Measurements from ENCODE around the gene PFKL.
A peak's percentile ranks its signal among the peaks of the same experiment; 100 is the strongest.

PFKL gene

DNA sequence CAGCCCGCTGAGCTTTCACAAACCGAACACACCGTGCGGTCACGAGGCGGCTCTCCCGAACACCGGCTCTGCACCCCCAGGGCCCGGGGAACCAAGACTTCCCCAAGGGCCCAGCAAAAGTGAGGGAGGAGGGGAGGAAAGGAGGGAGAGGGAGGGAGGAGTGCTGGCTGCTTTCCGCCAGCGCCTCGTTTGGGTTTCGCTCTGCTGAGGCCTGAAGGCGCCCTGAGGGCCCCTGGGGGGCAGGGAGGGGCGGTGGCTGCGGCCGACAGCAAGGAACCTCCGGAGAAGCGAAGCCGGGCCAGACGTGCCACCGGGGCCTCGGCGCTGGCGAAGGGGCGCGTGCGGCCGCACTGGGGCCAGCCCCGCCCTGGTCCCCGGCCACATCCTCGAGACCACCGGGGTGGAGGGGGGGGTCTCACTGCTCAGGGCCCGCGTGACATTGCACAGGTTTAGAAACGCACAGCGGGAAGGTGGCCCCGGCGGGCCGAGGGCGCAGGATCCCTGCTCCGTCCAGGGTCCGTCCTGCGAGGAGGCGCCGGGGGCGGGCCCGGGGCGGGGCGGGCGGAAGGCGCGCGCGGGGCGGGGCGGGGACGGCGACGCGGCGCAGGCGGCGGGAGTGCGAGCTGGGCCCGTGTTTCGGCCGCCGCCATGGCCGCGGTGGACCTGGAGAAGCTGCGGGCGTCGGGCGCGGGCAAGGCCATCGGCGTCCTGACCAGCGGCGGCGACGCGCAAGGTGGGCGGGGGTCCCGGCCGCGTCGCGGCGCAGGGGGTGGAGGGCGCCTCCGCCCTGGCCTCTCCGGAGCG, at the start of gene PFKL:
Gene PFKL, plus strand, starts transcription at position 596 of the 804 bp plus-strand sequence. Its CDS starts 53 bp downstream, at position 649.
- peak; percentile 20 for DNase-seq

- no peak for DNase-seq
These were observed 45.8 kb upstream of the PFKL start for GRCh38 chr21:44253832-44254710.

DNA sequence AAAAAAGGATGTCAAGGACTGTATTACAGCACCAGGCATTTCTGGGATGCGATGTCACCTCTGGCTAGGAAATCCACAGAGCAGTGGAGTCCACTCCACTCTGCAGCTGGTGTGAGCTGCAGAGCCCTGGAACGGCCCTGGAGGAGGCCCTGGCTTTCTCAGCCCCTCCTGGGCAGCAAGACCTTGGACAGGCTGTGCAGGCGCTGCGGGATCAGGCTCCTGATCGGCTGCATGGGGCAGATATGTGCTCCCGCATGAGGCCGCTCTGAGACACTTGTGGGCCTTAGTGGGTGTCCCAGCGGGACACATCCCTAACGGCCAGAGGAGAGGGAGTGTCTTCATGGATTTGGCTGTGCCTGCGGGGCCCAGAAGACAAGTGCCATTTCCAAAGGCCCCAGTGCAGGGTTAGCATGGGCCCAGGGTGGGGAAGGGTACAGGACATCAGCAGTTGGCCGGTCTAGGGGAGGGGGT, 44.3 kb upstream of the PFKL start:
- no peak for DNase-seq

DNA sequence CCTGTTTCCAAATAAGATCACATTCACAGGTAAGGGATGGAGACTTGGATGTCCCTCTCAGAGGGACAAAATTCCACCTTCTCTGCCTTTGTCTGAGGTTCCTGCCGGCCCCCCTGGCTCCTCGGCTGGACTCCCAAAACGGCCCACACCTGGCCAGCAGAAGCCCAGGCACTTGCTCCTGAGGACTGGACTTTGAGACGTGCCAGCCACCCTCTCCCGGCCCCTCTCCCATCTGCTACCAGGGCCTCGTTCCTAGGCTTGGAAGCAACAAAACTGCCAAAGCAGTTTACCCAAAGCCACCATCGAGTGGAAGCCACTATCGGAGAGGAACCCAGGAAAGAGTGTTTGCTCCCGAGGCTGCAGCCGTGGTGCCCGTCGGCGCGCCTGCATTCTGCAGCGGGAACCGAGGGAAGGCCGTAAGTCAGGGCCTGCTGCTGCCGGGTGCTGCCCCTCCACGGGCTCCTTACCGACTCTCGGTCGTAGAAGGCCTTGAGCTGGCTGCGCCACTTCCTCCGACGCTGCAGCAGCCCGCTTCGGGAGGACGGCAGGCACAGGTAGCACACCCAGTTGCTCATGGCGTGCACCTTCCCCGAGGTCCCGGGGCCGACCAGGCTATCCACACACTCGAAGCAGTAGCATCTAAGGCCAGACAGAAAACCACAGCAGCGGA, 41.7 kb upstream of the PFKL start:
- no peak for DNase-seq

GRCh38 chr21:44259082-44259705, 40.7 kb upstream of the PFKL start:
- DNase-seq: no peak

DNA sequence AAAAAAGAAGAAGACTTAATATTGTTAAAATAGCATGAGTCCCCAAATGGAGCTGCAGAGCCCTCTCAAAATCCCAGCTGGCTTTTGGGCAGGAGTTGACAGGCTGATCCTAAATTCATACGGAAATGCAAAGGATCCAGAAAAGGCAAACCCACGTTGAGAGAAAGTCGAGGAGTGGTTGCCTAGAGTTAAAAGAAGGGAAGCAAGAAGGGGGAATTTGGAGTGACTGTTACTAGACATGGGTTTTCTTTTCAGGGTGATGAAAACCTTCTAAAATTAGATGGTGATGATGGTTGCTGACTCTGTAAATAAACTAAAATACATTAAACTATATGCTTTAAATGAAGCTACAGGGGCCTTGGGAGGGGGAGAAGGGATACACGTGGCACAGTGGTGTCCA, 39.8 kb upstream of the PFKL start:
- DNase-seq: no peak

DNA sequence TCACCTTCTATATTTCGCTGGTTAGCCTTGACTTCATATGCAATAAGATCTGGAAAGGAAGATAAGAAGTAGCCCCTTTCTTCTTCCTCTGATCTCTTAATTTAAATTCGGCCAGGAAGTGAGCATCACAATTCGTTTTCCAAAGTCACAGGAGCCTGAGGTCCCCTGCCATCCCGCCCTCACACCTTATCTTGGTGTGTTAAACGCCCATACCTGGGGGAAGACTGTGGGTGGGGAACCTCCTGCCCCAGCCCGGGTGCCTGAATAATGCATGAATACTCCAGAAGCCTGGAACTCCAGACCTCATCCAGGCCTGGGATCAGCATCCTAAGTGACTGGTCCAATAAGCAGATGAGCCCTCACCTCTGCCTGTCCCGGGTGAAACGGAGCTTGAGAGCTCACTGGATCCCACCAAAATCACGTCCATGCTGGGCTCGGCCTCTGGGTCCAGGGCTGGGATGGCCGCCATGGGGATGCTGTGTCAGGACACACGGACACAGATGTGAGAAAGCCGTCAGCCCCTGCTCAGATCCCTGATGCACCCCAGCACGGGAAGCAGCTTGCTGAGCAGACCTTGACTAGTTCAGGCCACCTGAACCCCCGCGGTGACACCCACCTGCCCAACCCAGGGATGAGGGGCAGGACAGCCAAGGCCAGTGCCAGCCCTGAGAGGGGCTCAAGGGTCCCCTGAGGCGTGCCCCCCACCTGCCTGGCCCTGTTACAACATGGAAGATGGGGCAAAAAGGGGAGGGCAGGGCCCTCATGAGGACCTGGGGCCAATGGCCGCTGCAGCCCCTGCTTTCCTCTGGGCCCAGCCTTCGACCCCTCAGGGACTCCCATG, 38.8 kb upstream of the PFKL start:
- no peak for DNase-seq

- no peak for DNase-seq
These were observed 38.1 kb upstream of the PFKL start, which contains the start of gene DNMT3L for GRCh38 chr21:44261675-44262295. TSS of gene DNMT3L (minus strand) at chr21:44261897. CDS start at chr21:44261259, 638 bp downstream.

DNA sequence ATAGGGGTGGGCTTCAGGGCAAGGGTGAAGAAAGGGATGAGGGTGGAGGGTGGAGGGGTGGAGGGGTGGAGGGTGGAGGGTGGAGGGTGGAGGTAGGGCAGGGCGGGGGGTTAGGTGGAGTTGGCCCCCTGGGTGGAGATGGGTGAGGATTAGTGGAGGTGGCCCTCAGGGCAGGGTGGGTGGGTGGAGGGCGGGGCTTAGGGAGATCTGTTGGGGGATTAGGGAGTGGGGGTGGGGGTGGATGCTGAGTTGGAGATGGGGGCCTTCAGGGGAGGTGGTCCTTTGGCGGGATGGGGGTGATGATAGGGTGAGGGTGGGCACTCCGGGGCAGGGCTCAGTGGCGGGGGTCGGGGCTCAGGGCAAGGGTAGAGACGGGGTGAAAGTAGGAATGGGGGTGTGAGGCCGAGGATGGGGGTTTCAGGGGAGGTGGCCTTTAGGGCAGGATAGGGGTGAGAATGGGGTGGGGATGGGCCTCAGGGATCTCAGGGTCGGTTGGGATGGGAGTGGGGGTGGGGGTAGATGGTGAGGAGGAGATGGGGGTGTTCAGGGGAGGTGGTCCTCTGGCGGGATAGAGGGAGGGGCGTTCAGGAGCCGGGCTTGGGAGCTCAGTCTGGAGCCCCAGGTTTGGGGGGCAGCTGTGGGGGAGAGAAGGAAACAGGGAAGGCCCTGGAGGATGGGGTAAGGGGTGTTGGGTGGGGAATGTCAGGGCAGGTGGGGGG, 37.4 kb upstream of the PFKL start:
- DNase-seq: no peak

- DNase-seq: no peak
These were observed 36.6 kb upstream of the PFKL start for GRCh38 chr21:44263221-44263760.

GRCh38 chr21:44263768-44264167, 36.1 kb upstream of the PFKL start:
- no peak for DNase-seq

- DNase-seq: no peak
These were observed 34.1 kb upstream of the PFKL start for GRCh38 chr21:44265734-44266270.

DNA sequence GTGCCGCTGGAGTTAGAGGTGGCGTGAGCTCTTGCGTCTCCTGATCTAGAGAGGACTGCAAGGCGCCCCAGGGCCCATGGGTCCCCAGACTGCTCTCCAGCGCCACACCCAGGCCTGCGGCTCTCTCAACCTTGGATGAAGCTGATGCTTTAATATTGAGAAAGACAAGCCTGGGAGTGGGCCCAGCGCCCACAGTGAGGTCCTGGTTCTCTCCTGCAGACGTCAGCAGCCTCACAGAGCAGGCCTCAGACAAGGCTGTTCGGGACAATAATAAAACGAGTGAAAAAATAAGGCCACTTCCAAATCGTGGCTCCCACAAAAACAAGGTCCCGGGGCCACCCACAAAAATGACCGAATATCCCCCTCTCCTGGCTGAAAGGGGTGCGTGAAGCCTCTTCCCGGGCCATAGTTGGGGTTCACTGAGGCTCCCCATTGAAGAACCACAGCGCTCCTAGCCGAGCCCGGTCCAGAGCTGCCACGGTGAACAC, 32.2 kb upstream of the PFKL start:
- no peak for DNase-seq

- no peak for DNase-seq
These were observed 30.8 kb upstream of the PFKL start for GRCh38 chr21:44269090-44269489.

GRCh38 chr21:44271558-44272283, 28.1 kb upstream of the PFKL start:
- no peak for DNase-seq

- DNase-seq: no peak
These were observed 27.5 kb upstream of the PFKL start for GRCh38 chr21:44272284-44272858.

DNA sequence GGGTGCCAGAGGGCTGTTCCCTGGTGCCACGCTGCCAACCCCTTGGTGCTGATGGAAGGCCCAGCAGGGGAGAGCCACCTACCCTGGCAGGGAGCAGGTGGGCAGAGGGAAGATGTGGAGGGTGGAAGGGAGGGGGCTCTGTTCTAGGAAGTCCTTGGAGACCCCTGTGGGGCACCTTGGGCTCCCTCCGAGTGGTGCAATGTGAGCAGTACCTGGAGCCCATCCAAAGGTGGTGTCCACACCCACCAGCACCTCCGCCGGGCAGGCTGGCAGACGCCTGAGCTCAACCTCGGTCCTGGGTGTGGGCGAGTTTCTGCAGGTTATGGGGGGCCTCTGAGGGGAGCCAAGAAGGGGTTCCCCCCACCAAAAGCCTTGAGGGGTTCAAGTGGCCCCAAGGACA, 26.8 kb upstream of the PFKL start:
- DNase-seq: no peak

GRCh38 chr21:44275041-44275440, 24.8 kb upstream of the PFKL start:
- DNase-seq: no peak
